Smooth muscle cell (in vitro differentiated cells): ENCODE measurements around the gene DYNLT2. TPM values are rescaled to one million over a fixed set of nuclear protein-coding genes. Genes with fewer than 3 reads are reported as not detected.

ENCODE experiments used
- DNase-seq: peaks from one replicate; lab custom pipeline; 2025; ENCODE audit not compliant: unreplicated experiment; lab: John Stamatoyannopoulos, UW
- H2AFZ ChIP-seq: fragments of 200-600 bp; sonication (generic); 2 replicates; pipeline ENCODE4 v1.6.0; 2016; ENCODE audit warnings: antibody characterized with exemption, low read depth, mild to moderate bottlenecking
- H3F3A ChIP-seq: fragments of 200-600 bp; sonication (generic); 2 replicates; pipeline ENCODE4 v1.6.0; 2017; ENCODE audit warnings: antibody characterized with exemption, low read depth
- H3K27ac ChIP-seq: fragments of 200-600 bp; sonication (generic); 2 replicates; pipeline ENCODE4 v1.5.1; 2016; ENCODE audit warnings: low read depth, mild to moderate bottlenecking
- H3K27me3 ChIP-seq: fragments of 200-600 bp; sonication (generic); 2 replicates; pipeline ENCODE4 v1.6.1; 2016; ENCODE audit warnings: low read depth, mild to moderate bottlenecking
- H3K36me3 ChIP-seq: fragments of 200-600 bp; sonication (generic); 2 replicates; pipeline ENCODE4 v1.5.1; 2016; ENCODE audit warnings: low read depth
- H3K4me1 ChIP-seq: fragments of 200-600 bp; sonication (generic); 2 replicates; pipeline ENCODE4 v1.5.1; 2016; ENCODE audit warnings: low read depth
- H3K4me2 ChIP-seq: fragments of 200-600 bp; sonication (generic); 2 replicates; pipeline ENCODE4 v1.6.0; 2016; ENCODE audit warnings: mild to moderate bottlenecking
- H3K4me3 ChIP-seq: fragments of 200-600 bp; sonication (generic); 2 replicates; pipeline ENCODE4 v1.5.1; 2016; ENCODE audit warnings: mild to moderate bottlenecking
- H3K79me2 ChIP-seq: fragments of 200-600 bp; sonication (generic); 2 replicates; pipeline ENCODE4 v1.6.0; 2016; ENCODE audit warnings: low read depth, mild to moderate bottlenecking
- H3K9ac ChIP-seq: fragments of 200-600 bp; sonication (generic); 2 replicates; pipeline ENCODE4 v1.6.0; 2016; ENCODE audit warnings: low read depth
- H3K9me3 ChIP-seq: fragments of 200-600 bp; sonication (generic); replicated peaks from 2 replicates; pipeline ENCODE4 v1.5.1; 2016; ENCODE audit warnings: low read depth
- H4K20me1 ChIP-seq: fragments of 200-600 bp; sonication (generic); 2 replicates; pipeline ENCODE4 v1.6.0; 2016; ENCODE audit warnings: low read depth
- WGBS: methylation state at CpG from one replicate; pipeline ENCODE4 v1.1.7; 2016; ENCODE audit warnings: low lambda C conversion rate; 5-methylcytosine and 5-hydroxymethylcytosine counted together
- polyA plus RNA-seq: library from polyadenylated mRNA; unstranded; fragments of >200 nt; fragmentation: Nextera tagmentation; extraction: Ambion mirVana; gene quantifications from 2 replicates; pipeline ENCODE4 v1.2.1, GENCODE V29; 2016
- total RNA-seq: library from RNA; depleted of rRNA; stranded (reverse); fragments of >200 nt; gene quantifications from 2 replicates; pipeline ENCODE4 v1.2.3, GENCODE V29; 2014
- TF ChIP-seq, protein P1 (sequence below): fragments of 200-600 bp; sonication (generic); IDR thresholded peaks from 2 replicates; pipeline ENCODE4 v1.5.1; 2017; ENCODE audit warnings: borderline replicate concordance, mild to moderate bottlenecking, antibody characterized with exemption; ENCODE audit not compliant: insufficient read depth, poor library complexity, severe bottlenecking

Gene DYNLT2
- total and polyA plus RNA-seq, 2 experiments from 2014 or later = 0.89 to 2.1 TPM

DNA sequence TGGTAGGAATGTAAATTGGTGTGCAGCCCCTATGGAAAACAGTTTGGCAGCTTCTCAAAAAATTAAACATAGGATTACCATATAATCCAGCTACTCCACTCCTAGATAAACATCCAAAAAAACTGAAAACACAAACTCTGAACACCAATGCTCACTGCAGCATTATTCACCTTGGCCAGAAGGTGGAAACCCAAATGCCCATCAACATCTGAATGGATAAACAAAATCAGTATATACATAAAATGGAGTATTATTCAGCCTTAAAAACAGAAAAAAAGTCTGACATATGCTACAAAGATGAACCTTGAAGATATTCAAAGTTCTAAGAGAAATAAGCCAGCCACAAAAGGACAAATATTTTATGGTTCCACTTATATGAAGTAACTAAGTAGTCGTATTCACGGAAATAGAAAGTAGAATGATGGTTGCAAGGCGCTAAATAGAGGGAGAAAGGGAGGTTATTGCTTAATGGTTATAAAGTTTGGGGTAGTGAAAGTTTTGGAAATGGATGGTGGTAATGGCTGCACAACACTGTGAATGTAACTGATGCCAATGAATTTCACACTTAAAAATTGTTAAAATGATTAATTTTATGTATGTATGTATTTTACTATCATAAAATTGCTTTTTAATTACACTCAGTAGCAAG is 31.0 kb downstream of the DYNLT2 start:
- over 99% methylated on average over 3 of the region's 3 CpGs for WGBS
- Histone ChIP-seq H3K79me2 (peaks cover 49% of the 10 kb centered on the region), H3F3A (peaks cover 3% of the 10 kb centered on the region), H2AFZ (no peak overlapping the region), H4K20me1 (peaks cover 62% of the 10 kb centered on the region), H3K9me3 (no peaks in the 10 kb centered on the region), H3K27ac (no peak overlapping the region), H3K4me3 (no peak overlapping the region), H3K27me3 (no peaks in the 10 kb centered on the region), H3K9ac (no peak overlapping the region), H3K4me1 (peaks cover 17% of the 10 kb centered on the region), H3K36me3 (no peaks in the 10 kb centered on the region), H3K4me2 (no peak overlapping the region)
- TF ChIP-seq, protein P1, sequence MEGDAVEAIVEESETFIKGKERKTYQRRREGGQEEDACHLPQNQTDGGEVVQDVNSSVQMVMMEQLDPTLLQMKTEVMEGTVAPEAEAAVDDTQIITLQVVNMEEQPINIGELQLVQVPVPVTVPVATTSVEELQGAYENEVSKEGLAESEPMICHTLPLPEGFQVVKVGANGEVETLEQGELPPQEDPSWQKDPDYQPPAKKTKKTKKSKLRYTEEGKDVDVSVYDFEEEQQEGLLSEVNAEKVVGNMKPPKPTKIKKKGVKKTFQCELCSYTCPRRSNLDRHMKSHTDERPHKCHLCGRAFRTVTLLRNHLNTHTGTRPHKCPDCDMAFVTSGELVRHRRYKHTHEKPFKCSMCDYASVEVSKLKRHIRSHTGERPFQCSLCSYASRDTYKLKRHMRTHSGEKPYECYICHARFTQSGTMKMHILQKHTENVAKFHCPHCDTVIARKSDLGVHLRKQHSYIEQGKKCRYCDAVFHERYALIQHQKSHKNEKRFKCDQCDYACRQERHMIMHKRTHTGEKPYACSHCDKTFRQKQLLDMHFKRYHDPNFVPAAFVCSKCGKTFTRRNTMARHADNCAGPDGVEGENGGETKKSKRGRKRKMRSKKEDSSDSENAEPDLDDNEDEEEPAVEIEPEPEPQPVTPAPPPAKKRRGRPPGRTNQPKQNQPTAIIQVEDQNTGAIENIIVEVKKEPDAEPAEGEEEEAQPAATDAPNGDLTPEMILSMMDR = no peak
- no peak for DNase-seq

DNA sequence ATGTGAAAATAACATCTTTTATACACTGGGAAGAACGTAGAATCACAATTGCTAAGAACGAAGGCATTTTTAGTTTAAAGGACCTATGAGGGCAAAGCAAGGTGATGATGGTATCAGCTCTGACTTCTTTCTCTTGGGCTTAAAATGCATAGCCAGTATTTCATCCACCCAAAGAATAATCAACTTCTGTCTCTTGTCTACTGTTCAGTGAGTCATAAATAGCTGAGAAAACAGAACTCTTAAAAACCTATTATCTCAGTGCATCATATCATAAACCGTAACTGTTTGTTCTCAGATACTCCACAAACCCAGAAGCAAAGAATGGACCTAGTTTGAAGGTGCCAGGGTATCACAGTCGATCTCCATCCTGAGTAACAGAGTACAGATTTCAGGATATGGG is 32.3 kb downstream of the DYNLT2 start:
- 81% methylated on average over 4 of the region's 4 CpGs for WGBS
- H3K36me3 ChIP-seq = no peaks in the 10 kb centered on the region
- peaks cover 62% of the 10 kb centered on the region for H4K20me1 ChIP-seq
- TF ChIP-seq, protein P1 = no peak
- H3K9me3 ChIP-seq = no peaks in the 10 kb centered on the region
- peaks cover 49% of the 10 kb centered on the region for H3K79me2 ChIP-seq
- H3K27me3 ChIP-seq = no peaks in the 10 kb centered on the region
- H3K4me3 ChIP-seq = no peak overlapping the region
- peaks cover 13% of the 10 kb centered on the region for H3K4me1 ChIP-seq
- DNase-seq = no peak
- no peak overlapping the region for H3K4me2 ChIP-seq
- peaks cover 3% of the 10 kb centered on the region for H3F3A ChIP-seq
- H3K9ac ChIP-seq = no peak overlapping the region
- H2AFZ ChIP-seq = no peak overlapping the region
- no peak overlapping the region for H3K27ac ChIP-seq

DNA sequence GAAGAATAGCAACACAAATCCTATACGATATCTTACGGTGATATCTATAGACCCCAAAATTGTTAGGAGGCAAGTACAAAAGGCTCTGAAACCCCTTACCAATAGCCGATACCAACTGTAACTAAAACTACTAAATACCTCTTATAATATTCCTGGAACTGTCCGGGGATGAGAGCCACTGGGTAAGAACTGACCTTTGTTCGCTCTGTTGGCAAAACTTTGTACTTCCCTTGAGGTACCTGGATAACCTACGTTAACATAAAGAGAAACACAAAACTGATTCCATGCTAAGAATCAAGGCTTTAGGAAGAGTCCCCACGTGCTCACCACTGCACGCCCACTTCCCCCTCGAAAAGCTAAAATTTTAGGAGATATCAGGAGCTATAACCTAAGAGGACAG is 36.8 kb downstream of the DYNLT2 start:
- no peak overlapping the region for H3K9ac ChIP-seq
- H3K4me2 ChIP-seq = no peak overlapping the region
- no peak overlapping the region for H3K4me3 ChIP-seq
- peaks cover 28% of the 10 kb centered on the region for H4K20me1 ChIP-seq
- peaks cover 19% of the 10 kb centered on the region for H3K79me2 ChIP-seq
- H3F3A ChIP-seq = peaks cover 7% of the 10 kb centered on the region
- H2AFZ ChIP-seq = no peak overlapping the region
- TF ChIP-seq, protein P1 = no peak
- DNase-seq = no peak
- H3K27ac ChIP-seq = peak overlapping the region; percentile 8
- 91% methylated on average over 9 of the region's 9 CpGs for WGBS
- no peaks in the 10 kb centered on the region for H3K9me3 ChIP-seq
- no peaks in the 10 kb centered on the region for H3K27me3 ChIP-seq
- H3K4me1 ChIP-seq = no peaks in the 10 kb centered on the region
- H3K36me3 ChIP-seq = peaks cover 16% of the 10 kb centered on the region

DNA sequence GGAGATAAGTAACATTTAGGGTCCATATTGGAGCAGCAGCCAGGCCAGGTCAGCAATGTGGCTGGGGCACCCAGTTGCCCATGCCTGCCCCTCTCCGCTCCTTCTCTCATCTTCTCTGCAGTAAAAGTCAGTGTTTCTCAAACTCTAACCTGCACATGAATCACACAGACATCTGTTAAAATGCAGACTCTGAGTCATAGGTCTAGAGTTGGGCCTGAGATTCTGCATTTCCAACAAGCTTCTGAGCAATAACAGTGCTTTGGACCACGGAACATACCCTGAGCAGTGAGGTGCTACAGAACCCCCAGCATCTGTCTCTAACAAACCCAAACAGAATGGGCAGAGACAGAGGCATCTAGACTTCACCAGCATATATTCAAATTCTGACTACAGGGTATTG is 37.2 kb downstream of the DYNLT2 start:
- no peak overlapping the region for H3K4me2 ChIP-seq
- no peaks in the 10 kb centered on the region for H3K9me3 ChIP-seq
- peaks cover 19% of the 10 kb centered on the region for H3K36me3 ChIP-seq
- no peaks in the 10 kb centered on the region for H3K4me1 ChIP-seq
- no peak overlapping the region for H2AFZ ChIP-seq
- no peak overlapping the region for H3K9ac ChIP-seq
- H3K79me2 ChIP-seq = peaks cover 14% of the 10 kb centered on the region
- no peak overlapping the region for H3K4me3 ChIP-seq
- H3K27ac ChIP-seq = peak overlapping the region; percentile 8
- H4K20me1 ChIP-seq = peaks cover 23% of the 10 kb centered on the region
- H3F3A ChIP-seq = peaks cover 7% of the 10 kb centered on the region
- no peak for DNase-seq
- 86% methylated on average over 2 of the region's 2 CpGs for WGBS
- TF ChIP-seq, protein P1 = no peak
- no peaks in the 10 kb centered on the region for H3K27me3 ChIP-seq
